GM19397 (cell line): Measurements from ENCODE around the gene GLI3.

ENCODE experiments used
- ATAC-seq: cut with Tn5 transposase; IDR thresholded peaks from one replicate; pipeline ENCODE4 v1.9.1; 2021; ENCODE audit warnings: mild to moderate bottlenecking, moderate library complexity; ENCODE audit not compliant: unreplicated experiment

GLI3 gene

GRCh38 chr7:42236976-42237810, at the start of gene GLI3:
TSS of gene GLI3 (minus strand) at chr7:42237209. CDS start at chr7:42223253, 13,956 bp downstream.
- peak; percentile 55 for ATAC-seq

- no peak for ATAC-seq
Measured at GRCh38 chr7:42285383-42285824, 48.4 kb upstream of the GLI3 start.

GRCh38 chr7:42283553-42283952, 46.5 kb upstream of the GLI3 start:
- no peak for ATAC-seq

- no peak for ATAC-seq
Measured at GRCh38 chr7:42278344-42278743, 41.3 kb upstream of the GLI3 start.

GRCh38 chr7:42274053-42274452, 37.0 kb upstream of the GLI3 start:
- ATAC-seq: no peak

DNA sequence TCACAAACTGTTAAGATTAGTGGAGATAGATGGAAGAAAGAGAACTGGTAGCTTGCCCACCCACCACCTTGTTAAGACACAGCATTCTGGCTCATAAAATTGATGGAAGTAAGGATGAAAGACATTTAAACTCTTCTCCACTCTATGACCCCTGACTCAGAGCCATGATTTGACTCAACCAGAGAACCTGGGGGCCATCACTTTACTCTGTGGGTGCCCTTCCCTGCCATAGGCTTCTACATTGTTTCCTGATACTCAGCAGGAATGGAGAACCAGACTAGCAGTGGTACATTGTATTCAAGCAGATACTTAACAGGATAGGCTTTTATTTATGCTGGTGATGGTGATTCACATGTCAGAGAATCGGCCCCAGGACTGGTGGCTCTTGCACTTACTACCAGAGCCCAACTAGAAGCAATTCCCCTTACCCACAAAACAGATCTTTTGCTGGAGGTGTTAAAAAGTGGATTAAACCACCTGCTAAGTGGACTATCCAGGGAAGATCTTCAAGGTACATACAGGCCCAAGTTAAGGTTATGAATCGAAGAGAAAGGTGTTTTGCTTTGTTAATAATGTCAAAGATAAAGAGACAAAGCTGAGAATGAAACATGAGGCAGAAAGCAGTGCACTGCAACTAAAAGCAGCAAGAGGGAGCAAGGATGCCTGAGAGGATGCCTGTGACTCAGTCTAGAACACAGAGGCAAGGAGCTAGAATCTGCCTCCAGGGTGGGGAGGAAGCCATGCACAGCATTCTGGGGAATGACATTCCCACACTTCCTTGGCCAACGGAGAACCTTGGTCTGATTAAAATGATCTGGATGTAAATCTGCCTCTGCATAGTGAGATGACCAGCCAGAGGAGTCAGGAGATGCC, 36.0 kb upstream of the GLI3 start:
- no peak for ATAC-seq

GRCh38 chr7:42269161-42269560, 32.2 kb upstream of the GLI3 start:
- no peak for ATAC-seq

DNA sequence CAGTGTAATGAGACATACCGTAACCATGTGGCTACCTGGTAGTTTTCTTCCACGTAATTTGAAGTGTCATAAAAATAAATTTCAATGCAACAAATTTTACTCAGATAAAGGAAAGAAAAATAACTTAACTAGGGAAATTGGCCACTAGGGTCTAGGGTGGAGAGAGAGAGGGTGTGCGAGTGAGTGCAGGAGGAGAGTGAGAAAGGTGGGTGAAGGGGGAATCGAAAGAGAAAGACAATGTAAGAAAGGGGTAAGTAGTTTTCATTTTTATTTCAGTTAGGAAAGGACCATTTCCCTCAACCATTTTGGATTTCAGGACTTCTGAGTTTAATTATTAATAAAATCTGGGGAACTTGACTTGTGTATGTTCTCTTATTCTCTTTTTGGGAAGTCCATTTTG, 27.7 kb upstream of the GLI3 start:
- ATAC-seq: no peak

GRCh38 chr7:42263971-42264370, 27.0 kb upstream of the GLI3 start:
- ATAC-seq: no peak

- no peak for ATAC-seq
Measured at GRCh38 chr7:42262964-42263363, 26.0 kb upstream of the GLI3 start.

DNA sequence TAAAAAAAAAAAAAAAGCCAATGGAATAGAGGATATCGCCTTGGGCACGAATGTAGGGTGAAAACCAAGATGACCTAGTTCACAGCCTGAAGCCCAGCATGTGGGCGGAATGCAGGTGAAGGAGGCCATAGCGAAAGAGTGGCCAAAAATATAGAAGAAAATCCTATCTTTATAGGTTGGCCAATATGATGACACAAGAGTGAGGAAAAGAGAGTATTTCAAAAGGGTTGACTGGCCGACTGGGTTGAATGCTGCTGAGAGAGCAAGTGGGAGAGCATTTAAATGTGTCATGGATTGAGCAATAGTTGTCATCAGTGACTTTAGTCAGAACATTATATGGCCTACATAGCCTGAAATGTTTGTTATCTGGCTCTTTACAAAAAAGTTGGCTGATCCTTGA, 17.2 kb upstream of the GLI3 start:
- no peak for ATAC-seq

- ATAC-seq: no peak
Measured at GRCh38 chr7:42253316-42253715, 16.3 kb upstream of the GLI3 start.

GRCh38 chr7:42250411-42250810, 13.4 kb upstream of the GLI3 start:
- no peak for ATAC-seq

DNA sequence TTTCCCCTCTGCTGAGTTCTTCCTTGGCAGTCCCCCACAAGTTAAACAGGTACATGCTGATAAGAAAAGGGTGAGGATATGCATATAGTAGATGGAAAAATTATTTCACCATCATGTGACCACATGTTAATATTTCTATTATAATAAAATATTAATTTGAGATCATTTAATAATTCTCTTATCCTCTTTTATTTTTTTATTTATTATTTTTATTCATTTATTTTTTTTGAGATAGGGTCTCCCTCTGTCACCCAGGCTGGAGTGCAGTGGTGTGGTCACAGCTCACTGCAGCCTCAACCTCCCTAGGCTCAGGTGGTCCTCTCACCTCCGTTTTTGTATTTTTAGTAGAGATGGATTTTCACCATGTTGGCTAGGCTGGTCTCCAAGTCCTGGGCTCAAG, 11.6 kb upstream of the GLI3 start:
- ATAC-seq: no peak

DNA sequence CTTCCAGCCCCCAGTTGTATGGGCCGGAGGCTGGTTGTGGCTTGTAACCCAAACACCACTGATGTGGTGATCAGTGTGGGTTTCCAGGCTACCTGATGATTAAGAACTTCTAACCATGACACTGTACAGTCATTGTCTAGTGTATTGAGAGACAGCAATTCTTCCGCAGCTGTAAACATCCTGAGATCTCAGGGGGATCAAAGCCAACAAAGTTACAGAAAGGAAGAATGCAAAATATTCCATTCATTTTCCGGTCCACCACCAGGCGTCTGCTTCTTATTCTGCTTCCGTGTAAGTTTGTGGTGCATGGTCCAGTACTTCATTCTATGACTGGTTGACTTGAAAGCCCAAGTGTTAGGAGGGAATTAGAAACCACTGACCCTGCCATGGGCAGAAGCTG, 10.3 kb upstream of the GLI3 start:
- no peak for ATAC-seq

DNA sequence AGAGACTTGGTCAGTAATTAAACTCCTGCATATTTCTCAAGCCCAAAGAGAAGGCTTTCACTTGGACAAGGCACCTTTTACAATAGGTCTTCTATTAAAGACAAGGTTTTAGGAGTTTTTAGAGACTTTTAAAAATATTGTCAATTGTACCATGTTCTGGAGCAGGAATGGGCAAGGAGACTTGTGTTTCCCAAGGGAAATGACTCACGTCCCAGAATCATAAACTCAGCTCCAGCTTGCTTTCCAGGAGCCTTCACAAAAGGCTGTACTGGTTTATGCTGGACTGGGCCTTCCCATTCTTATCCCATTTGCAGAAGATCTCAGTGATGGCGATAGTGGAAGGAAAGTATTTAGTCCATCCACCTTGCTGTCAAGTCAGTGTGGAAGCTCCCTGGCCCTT, 7.8 kb upstream of the GLI3 start:
- no peak for ATAC-seq

DNA sequence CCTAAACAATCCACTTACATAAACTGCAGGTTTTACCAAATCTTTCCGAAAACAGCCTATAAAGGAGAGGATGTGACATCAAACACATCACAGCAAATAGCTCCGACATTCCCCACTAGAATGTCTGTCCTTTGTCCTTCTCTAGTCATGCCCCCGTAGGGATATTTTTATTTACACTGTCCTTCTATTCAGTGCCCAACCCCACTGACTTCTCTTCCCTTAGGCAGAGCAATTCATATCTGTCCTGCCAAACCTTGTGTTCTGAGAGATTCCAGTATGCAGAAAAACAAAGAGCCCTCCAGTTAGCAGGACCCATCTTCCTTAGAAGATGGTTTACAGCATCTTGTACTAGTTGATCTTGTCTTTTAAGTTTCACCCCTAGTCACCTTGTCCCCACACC, 5.4 kb upstream of the GLI3 start:
- no peak for ATAC-seq

DNA sequence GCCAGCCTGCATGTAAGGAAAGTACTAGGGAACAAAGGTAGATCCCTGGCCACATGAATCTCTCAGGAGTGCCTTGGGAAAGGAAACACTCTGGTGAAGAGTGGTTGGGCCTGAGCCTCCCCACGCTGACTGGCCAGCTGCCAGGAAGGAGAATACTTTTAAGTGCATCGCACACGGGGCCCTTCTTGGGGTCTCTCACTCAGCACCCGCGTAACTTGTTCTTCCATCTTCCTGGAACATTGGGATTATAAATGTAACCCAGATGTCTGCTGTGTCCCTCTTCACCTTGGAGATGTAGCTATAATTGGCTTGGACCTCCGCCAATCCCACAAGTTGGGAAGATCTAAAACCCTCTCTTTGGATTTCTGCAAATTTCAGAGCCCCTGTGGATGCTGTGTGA, 4.4 kb upstream of the GLI3 start:
- no peak for ATAC-seq

GRCh38 chr7:42240416-42240815, 3.4 kb upstream of the GLI3 start:
- no peak for ATAC-seq

GRCh38 chr7:42238709-42239366, 1.8 kb upstream of the GLI3 start:
- ATAC-seq: no peak

DNA sequence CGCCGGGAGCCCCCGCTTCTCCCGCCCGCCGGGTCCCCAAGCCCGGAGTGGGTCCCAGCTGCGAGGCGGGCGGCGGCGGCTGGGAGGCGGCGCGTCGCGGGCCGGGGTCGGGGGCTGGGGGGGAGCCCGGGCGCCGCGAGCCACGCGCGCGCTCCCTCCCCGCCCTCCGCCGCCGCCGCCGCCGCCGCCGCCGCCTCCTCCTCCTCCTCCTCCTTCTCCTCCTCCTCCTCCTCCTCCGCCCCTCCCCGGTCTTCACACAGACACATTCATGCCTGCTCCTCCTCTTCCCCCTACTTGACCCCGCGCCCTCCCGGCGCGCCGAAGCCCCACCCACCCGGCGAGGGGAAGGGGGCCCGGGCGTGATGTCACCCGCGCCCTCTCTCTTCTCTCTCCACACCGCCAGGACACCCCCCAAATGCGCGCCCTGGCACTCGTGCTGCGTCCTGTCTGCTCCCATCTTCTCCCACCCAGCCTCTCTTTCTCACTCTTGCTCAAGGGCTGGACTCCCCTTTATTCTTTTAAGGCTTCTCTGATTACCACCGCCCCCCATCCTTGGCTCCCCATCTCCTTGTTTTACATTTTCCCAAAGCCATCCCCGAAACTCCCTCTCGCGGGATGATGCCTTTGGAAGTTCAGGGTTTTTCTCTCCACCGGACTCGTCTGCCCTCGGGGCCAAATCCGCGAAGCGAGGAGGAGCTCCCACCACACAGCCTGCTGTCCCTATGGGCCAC, 967 bp upstream of the GLI3 start:
- ATAC-seq: no peak
